Central memory CD8-positive, alpha-beta T cell (primary cell): ENCODE results near the gene PRLH.

Source experiments
- ATAC-seq: fragments of 150-1000 bp; cut with Tn5 transposase; replicated peaks from 2 replicates; pipeline ENCODE4 v1.10.0; 2022; ENCODE audit warnings: mild to moderate bottlenecking, moderate FRiP score, moderate number of reproducible peaks; ENCODE audit not compliant: poor library complexity, severe bottlenecking; ENCODE audit errors: extremely low read depth
- DNase-seq, 2 donors: peaks; one replicate each; pipeline ENCODE4 v3.0.0; 2021; ENCODE audit warnings: low spot score in 2 of 2
- H3K27ac Mint-ChIP-seq: one replicate; pipeline ENCODE4 v1.8.0; 2022; ENCODE audit warnings: low read depth, mild to moderate bottlenecking, moderate library complexity, mixed read lengths
- H3K27me3 Mint-ChIP-seq: one replicate; pipeline ENCODE4 v1.8.0; 2022; ENCODE audit warnings: mixed read lengths
- H3K36me3 Mint-ChIP-seq: one replicate; pipeline ENCODE4 v1.8.0; 2022; ENCODE audit warnings: mild to moderate bottlenecking, moderate library complexity, mixed read lengths; ENCODE audit not compliant: insufficient read depth
- H3K4me1 Mint-ChIP-seq: one replicate; pipeline ENCODE4 v1.8.0; 2022; ENCODE audit warnings: mixed read lengths
- H3K4me3 Mint-ChIP-seq: one replicate; pipeline ENCODE4 v1.8.0; 2022; ENCODE audit warnings: mild to moderate bottlenecking, moderate library complexity, mixed read lengths
- H3K9me3 Mint-ChIP-seq: one replicate; pipeline ENCODE4 v1.8.0; 2022; ENCODE audit warnings: mixed read lengths

PRLH gene

GRCh38 chr2:237557633-237558015 is 8.8 kb upstream of the PRLH start:
- Mint-ChIP-seq H3K9me3 (peaks cover 5% of the 10 kb centered on the region), H3K4me3 (no peak overlapping the region), H3K27ac (no peak overlapping the region), H3K4me1 (no peaks in the 10 kb centered on the region), H3K27me3 (peaks cover 45% of the 10 kb centered on the region), H3K36me3 (no peaks in the 10 kb centered on the region)
- DNase-seq, result no peak
- ATAC-seq, result no peak

DNA sequence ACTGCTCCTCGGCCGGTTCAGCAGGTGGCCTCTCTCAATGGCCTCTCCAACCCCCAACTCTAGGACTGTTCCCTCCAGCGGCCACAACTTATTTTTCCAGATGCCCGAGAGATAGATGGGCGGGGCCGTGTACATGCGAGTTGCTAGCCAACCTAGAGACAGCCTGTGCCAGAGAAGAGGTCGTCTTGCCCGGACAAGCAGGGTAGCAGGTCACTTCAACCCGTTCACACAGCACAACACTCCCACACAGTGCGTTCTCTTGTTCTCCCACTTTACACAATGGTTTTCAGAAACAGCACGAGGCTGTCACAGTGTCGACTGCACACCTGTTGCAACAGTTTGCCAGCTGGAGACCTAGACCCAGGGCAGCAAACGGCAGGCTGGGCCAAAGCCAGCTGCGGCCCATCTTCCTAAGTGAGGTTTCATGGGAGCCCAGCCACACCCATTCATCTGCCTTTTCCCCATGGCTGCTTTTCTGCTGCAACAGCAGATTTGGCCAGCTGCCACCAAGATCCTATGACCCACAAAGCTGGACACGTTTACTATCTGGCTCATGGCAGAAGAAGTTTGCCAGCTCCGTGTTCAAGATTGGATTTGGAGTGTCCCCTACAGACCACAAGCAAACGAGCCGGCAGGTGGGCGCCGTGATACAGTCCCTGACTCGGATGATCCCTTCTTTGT is 7.3 kb upstream of the PRLH start:
- Mint-ChIP-seq H3K36me3 (no peaks in the 10 kb centered on the region), H3K4me1 (no peaks in the 10 kb centered on the region), H3K4me3 (no peak overlapping the region), H3K27ac (no peak overlapping the region), H3K9me3 (peaks cover under 1% of the 10 kb centered on the region), H3K27me3 (peaks cover 37% of the 10 kb centered on the region)
- no peak for DNase-seq
- ATAC-seq, result no peak

- H3K27ac Mint-ChIP-seq, result no peak overlapping the region
- DNase-seq (no peak), ATAC-seq (no peak)
- H3K4me1 Mint-ChIP-seq, result no peaks in the 10 kb centered on the region
- no peaks in the 10 kb centered on the region for H3K36me3 Mint-ChIP-seq
- H3K4me3 Mint-ChIP-seq, result no peak overlapping the region
- H3K9me3 Mint-ChIP-seq, result no peaks in the 10 kb centered on the region
- H3K27me3 Mint-ChIP-seq, result peaks cover 30% of the 10 kb centered on the region
These were observed 5.2 kb upstream of the PRLH start for GRCh38 chr2:237561221-237561620.

- no peaks in the 10 kb centered on the region for H3K9me3 Mint-ChIP-seq
- H3K4me3 Mint-ChIP-seq, result no peak overlapping the region
- no peaks in the 10 kb centered on the region for H3K36me3 Mint-ChIP-seq
- ATAC-seq, result no peak
- DNase-seq, result no peak
- no peaks in the 10 kb centered on the region for H3K4me1 Mint-ChIP-seq
- H3K27me3 Mint-ChIP-seq, result peaks cover 15% of the 10 kb centered on the region
- no peak overlapping the region for H3K27ac Mint-ChIP-seq
These were observed 2.6 kb upstream of the PRLH start for GRCh38 chr2:237563816-237564215.

GRCh38 chr2:237564526-237565131 is 1.7 kb upstream of the PRLH start:
- DNase-seq (no peak), ATAC-seq (no peak)
- Mint-ChIP-seq H3K9me3 (no peaks in the 10 kb centered on the region), H3K27me3 (peaks cover 7% of the 10 kb centered on the region), H3K36me3 (no peaks in the 10 kb centered on the region), H3K4me1 (no peaks in the 10 kb centered on the region), H3K4me3 (no peak overlapping the region), H3K27ac (no peak overlapping the region)

- H3K27ac Mint-ChIP-seq, result no peak overlapping the region
- ATAC-seq (no peak), DNase-seq (no peak)
- no peaks in the 10 kb centered on the region for H3K4me1 Mint-ChIP-seq
- no peaks in the 10 kb centered on the region for H3K36me3 Mint-ChIP-seq
- H3K9me3 Mint-ChIP-seq, result no peaks in the 10 kb centered on the region
- H3K27me3 Mint-ChIP-seq, result no peaks in the 10 kb centered on the region
- H3K4me3 Mint-ChIP-seq, result no peak overlapping the region
These were observed 400 bp upstream of the PRLH start for GRCh38 chr2:237565974-237566373.

DNA sequence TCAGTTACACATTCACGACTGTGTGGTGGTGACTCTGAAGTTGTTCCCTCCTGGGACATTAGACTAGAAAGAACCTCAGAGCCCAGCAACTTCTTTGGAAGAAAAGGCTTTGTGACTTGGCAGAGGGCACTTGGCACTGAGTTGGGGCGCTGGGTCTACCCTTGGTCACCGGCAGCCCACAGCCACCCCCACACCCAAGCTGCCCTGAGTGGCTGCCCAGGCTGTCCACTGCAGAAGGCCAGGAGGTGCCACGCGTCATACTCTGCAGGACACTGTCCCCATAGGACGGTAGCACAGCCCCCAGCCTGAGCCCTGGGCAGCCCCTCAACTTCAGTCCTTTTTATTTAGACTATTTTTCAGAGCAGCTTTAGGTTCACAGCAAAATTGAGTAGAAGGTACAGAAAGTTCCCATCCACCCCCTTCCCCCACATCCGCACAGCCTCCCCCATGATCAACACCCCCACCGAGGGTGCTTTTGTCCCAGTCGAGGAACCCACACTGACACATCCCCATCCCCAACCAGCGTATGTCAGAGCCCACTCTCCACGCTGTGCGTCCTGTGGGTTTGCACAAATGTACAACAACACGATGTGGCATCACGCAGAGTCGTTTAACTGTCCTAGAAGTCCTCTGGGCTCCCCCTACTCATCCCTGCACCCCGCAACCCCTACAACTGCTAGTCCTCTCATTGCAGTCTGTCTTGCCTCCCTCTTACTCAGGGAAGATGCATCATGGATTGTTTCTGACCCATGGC is 1.1 kb downstream of the PRLH start:
- Mint-ChIP-seq H3K4me1 (peaks cover 5% of the 10 kb centered on the region), H3K4me3 (no peak overlapping the region), H3K27me3 (no peaks in the 10 kb centered on the region), H3K9me3 (no peaks in the 10 kb centered on the region), H3K36me3 (no peaks in the 10 kb centered on the region), H3K27ac (no peak overlapping the region)
- no peak for ATAC-seq
- no peak for DNase-seq

GRCh38 chr2:237568121-237568660 is 1.8 kb downstream of the PRLH start:
- peaks cover 5% of the 10 kb centered on the region for H3K4me1 Mint-ChIP-seq
- H3K27ac Mint-ChIP-seq, result no peak overlapping the region
- no peaks in the 10 kb centered on the region for H3K9me3 Mint-ChIP-seq
- H3K36me3 Mint-ChIP-seq, result no peaks in the 10 kb centered on the region
- no peaks in the 10 kb centered on the region for H3K27me3 Mint-ChIP-seq
- DNase-seq (no peak), ATAC-seq (no peak)
- H3K4me3 Mint-ChIP-seq, result no peak overlapping the region

- ATAC-seq (no peak), DNase-seq (no peak)
- Mint-ChIP-seq H3K9me3 (no peaks in the 10 kb centered on the region), H3K27ac (no peak overlapping the region), H3K27me3 (no peaks in the 10 kb centered on the region), H3K36me3 (no peaks in the 10 kb centered on the region), H3K4me1 (peaks cover 5% of the 10 kb centered on the region), H3K4me3 (no peak overlapping the region)
These were observed 2.7 kb downstream of the PRLH start for GRCh38 chr2:237569041-237569440.

- no peak for DNase-seq
- Mint-ChIP-seq H3K9me3 (no peaks in the 10 kb centered on the region), H3K36me3 (no peaks in the 10 kb centered on the region), H3K4me3 (no peak overlapping the region), H3K27me3 (peaks cover under 1% of the 10 kb centered on the region), H3K4me1 (peaks cover 5% of the 10 kb centered on the region), H3K27ac (no peak overlapping the region)
- no peak for ATAC-seq
These were observed 3.5 kb downstream of the PRLH start for GRCh38 chr2:237569896-237570295.

DNA sequence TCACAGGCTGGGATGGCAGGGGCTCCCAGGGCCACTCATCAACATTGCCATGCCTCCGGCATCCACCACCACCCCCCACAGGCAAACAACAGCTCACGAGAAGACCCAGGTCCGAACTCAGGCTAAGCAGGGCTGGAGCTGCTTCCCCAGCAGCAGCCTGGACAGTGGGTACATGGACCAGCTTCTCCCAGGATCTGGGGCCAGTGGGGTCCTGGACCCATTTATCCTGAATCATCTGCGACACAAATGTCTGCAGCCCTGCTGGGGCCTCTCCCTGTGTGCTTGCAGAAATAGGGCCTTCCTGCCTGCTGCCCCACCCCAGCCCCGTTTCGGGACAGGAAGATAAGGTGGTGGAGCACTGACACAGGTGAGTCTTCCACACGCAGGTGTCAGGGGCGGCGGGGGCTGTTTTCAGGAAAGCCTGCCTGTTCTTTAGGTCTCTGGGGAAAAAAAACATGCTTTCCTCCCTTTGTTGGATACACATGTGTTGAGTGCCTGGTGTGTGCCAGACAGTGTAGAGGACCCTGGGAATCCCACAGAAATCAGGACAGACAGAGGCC is 4.5 kb downstream of the PRLH start:
- Mint-ChIP-seq H3K36me3 (no peaks in the 10 kb centered on the region), H3K27ac (no peak overlapping the region), H3K27me3 (peaks cover 6% of the 10 kb centered on the region), H3K4me1 (peaks cover 5% of the 10 kb centered on the region), H3K4me3 (no peak overlapping the region), H3K9me3 (no peaks in the 10 kb centered on the region)
- ATAC-seq (no peak), DNase-seq (no peak)

- Mint-ChIP-seq H3K9me3 (no peaks in the 10 kb centered on the region), H3K27ac (no peak overlapping the region), H3K4me1 (peaks cover 5% of the 10 kb centered on the region), H3K36me3 (no peaks in the 10 kb centered on the region), H3K27me3 (peaks cover 13% of the 10 kb centered on the region), H3K4me3 (no peak overlapping the region)
- no peak for ATAC-seq
- DNase-seq, result no peak
These were observed 5.2 kb downstream of the PRLH start for GRCh38 chr2:237571551-237571950.
